Measurements from ENCODE around the gene UCN. TPM values are rescaled to one million over a fixed set of nuclear protein-coding genes. Genes with fewer than 3 reads are reported as not detected.
"Not testable (repeated sequence)": the region's sequence is repeated elsewhere in the genome, so short reads cannot be mapped to it uniquely, and the experiment has no call there.

UCN gene
- total RNA-seq, 1 donor from 2014 or later, result not detected

DNA sequence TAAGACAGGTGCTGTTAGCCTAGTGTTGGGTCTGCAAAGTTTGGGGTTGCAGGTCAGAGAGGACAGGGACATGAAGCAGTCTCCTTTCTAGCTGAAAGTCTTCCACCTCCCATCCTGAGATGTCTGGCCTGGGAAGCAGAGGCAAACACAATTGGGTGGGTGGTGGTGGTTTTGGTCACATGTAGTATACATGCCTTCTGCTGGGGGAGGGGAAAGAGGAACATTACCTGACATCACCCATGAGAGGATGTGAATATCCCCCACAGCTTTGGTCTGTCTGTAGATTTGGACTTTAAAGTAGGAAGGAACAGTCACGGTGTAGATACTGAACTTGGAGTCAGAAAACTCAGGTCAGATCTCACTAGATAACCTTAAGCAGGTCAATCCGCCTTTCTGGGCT is 37.6 kb downstream of the UCN start:
- no peak for TF ChIP-seq CTCF (IDR thresholded peaks at IDR 0.05)
- Histone ChIP-seq H3K27ac (no peak overlapping the region), H3K9me3 (no peaks in the 10 kb centered on the region), H3K27me3 (no peaks in the 10 kb centered on the region), H3K4me1 (no peaks in the 10 kb centered on the region), H3K36me3 (no peaks in the 10 kb centered on the region), H3K4me3 (no peak overlapping the region)
- intact Hi-C loops (cut with DNase I), result no loop called here
- no peak for DNase-seq (ENCODE audit: low spot score in 2 of 2)

DNA sequence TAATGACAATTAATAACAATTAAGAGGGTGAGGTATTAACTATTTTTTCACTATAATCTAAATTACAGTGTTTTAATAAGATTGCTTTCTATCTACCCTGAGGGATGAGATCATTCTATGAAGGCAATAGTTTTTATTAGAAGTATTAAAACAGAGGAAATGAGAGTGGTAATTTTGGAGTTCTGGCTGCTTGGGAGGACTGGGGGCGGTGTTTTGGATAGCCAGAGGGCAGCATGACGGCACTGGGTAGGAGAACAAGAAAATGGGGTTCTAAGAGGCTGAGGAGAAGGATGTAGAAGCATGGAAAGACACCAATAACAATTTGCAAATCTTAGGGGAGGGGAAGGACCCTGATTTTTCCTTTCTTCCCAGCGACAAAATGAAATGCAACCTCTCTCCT is 38.1 kb downstream of the UCN start:
- Histone ChIP-seq H3K27me3 (no peaks in the 10 kb centered on the region), H3K4me3 (no peak overlapping the region), H3K27ac (no peak overlapping the region), H3K4me1 (peaks cover 0 to 2% of the 10 kb centered on the region in 2 donors), H3K36me3 (no peaks in the 10 kb centered on the region), H3K9me3 (no peaks in the 10 kb centered on the region)
- intact Hi-C loops (cut with DNase I), result no loop called here
- DNase-seq (ENCODE audit: low spot score in 2 of 2), result no peak
- no peak for TF ChIP-seq CTCF (IDR thresholded peaks at IDR 0.05)

GRCh38 chr2:27268296-27268695 is 39.9 kb downstream of the UCN start:
- DNase-seq (ENCODE audit: low spot score in 2 of 2); H3K4me3 ChIP-seq; H3K27ac ChIP-seq; H3K9me3 ChIP-seq; H3K36me3 ChIP-seq; H3K27me3 ChIP-seq; intact Hi-C loops (cut with DNase I): not testable (repeated sequence)
- H3K4me1 ChIP-seq, result peaks cover 0 to 20% of the 10 kb centered on the region in 2 donors

GRCh38 chr2:27265536-27265870 is 42.7 kb downstream of the UCN start:
- H3K27me3 ChIP-seq, result peaks cover 19% of the 10 kb centered on the region
- no peak for TF ChIP-seq CTCF (IDR thresholded peaks at IDR 0.05)
- intact Hi-C loops (cut with DNase I), result no loop called here
- no peak overlapping the region for H3K27ac ChIP-seq
- peak overlapping the region in 1 of 2 donors; percentile 43 for H3K4me3 ChIP-seq
- no peaks in the 10 kb centered on the region for H3K9me3 ChIP-seq
- H3K36me3 ChIP-seq, result no peaks in the 10 kb centered on the region
- H3K4me1 ChIP-seq, result peaks cover 9 to 29% of the 10 kb centered on the region in 2 donors
- no peak for DNase-seq (ENCODE audit: low spot score in 2 of 2)

GRCh38 chr2:27264753-27265535 is 43.3 kb downstream of the UCN start:
- peak in 1 of 2 donors; percentile 71 for DNase-seq (ENCODE audit: low spot score in 2 of 2)
- peak; percentile 9 to 43 (median 23) for TF ChIP-seq CTCF (IDR thresholded peaks at IDR 0.05)
- no peaks in the 10 kb centered on the region for H3K9me3 ChIP-seq
- no peaks in the 10 kb centered on the region for H3K36me3 ChIP-seq
- no peak overlapping the region for H3K27ac ChIP-seq
- peak overlapping the region; percentile 43 to 67 for H3K4me3 ChIP-seq
- H3K4me1 ChIP-seq, result peaks cover 9 to 29% of the 10 kb centered on the region in 2 donors
- intact Hi-C loops (cut with DNase I), result no loop called here
- peaks cover 19% of the 10 kb centered on the region for H3K27me3 ChIP-seq

- Histone ChIP-seq H3K4me3 (peak overlapping the region; percentile 43 to 67), H3K9me3 (no peaks in the 10 kb centered on the region), H3K36me3 (no peaks in the 10 kb centered on the region), H3K27ac (no peak overlapping the region), H3K4me1 (peaks cover 9 to 29% of the 10 kb centered on the region in 2 donors), H3K27me3 (peaks cover 19% of the 10 kb centered on the region)
- intact Hi-C loops (cut with DNase I), result no loop called here
- DNase-seq (ENCODE audit: low spot score in 2 of 2), result no peak
- no peak for TF ChIP-seq CTCF (IDR thresholded peaks at IDR 0.05)
Measured at GRCh38 chr2:27264253-27264752, 43.9 kb downstream of the UCN start.
